ENCODE measurements around the gene PRKACB.

Gene PRKACB

DNA sequence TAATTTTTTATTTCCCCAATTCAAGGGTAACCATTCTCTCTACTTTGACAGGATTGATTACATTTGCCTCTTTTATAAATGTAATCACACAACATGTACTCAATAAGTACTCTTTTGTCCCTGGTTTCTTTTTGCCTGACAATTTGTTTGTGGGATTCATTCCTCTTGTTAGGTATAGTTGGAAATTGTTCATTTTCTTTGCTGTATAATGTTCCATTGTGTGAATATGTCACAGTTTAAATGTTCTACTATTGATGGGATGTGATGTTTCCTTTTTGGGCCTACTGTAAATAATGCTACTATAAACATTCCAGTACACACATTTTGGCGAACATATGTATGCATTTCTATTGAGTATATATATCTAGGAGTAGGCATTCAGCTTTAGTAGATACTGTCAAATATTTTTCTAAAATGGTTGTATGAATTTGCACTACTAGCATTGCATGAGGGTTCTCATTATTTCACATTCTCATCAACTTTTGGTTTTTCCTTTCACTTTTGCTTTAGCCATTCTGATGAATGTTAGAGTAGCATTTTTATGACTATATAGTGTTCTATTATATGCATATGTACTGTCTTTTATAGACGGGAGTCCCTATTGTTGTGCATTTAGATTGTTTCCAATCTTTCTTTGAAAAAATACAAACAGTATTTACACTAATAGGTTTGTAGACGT lies 35.0 kb upstream of the PRKACB start:
- TF ChIP-seq, protein P1, sequence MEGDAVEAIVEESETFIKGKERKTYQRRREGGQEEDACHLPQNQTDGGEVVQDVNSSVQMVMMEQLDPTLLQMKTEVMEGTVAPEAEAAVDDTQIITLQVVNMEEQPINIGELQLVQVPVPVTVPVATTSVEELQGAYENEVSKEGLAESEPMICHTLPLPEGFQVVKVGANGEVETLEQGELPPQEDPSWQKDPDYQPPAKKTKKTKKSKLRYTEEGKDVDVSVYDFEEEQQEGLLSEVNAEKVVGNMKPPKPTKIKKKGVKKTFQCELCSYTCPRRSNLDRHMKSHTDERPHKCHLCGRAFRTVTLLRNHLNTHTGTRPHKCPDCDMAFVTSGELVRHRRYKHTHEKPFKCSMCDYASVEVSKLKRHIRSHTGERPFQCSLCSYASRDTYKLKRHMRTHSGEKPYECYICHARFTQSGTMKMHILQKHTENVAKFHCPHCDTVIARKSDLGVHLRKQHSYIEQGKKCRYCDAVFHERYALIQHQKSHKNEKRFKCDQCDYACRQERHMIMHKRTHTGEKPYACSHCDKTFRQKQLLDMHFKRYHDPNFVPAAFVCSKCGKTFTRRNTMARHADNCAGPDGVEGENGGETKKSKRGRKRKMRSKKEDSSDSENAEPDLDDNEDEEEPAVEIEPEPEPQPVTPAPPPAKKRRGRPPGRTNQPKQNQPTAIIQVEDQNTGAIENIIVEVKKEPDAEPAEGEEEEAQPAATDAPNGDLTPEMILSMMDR (IDR thresholded peaks at IDR 0.05; ENCODE audit: extremely low read depth, missing control alignments): no peak
- no peak for DNase-seq (ENCODE audit: low spot score)

DNA sequence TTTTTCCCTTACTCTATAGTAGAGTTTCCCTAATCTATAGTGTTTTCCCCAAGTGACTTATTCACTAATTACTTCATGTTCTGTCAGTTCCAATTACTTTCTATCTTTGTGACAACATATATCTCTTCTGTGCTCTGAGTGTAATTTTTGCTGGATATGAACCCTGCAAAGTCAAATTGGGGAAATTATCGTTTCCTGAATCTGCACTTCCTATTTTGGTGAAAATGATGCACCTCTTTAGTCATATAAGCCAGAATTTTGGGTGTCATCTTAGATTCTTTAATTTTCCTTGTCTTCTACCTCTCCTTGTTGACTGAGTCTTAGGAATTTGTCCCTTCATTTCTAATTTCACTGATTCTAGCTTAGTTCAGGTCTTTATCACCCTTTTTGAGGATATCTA lies 33.4 kb upstream of the PRKACB start:
- TF ChIP-seq, protein P1 (IDR thresholded peaks at IDR 0.05; ENCODE audit: extremely low read depth, missing control alignments): no peak
- DNase-seq (ENCODE audit: low spot score): no peak

DNA sequence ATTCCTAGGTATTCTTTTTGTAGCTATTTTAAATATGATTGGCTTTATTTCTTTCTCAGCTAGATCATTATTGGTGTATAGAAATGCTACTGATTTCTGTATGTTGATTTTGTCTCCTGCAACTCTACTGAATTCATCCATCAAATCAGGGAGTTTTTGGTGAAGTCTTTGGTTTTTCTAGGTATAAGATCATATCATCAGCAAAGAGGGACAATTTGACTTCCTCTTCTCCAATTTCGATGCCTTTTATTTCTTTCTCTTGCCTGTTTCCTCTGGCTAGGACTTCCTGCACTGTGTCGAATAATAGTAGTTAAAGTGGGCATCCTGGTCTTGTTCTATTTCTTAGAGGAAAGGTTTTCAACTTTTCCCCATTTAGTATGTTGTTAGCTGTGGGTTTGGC lies 27.5 kb upstream of the PRKACB start:
- no peak for DNase-seq (ENCODE audit: low spot score)
- TF ChIP-seq, protein P1 (IDR thresholded peaks at IDR 0.05; ENCODE audit: extremely low read depth, missing control alignments): no peak

DNA sequence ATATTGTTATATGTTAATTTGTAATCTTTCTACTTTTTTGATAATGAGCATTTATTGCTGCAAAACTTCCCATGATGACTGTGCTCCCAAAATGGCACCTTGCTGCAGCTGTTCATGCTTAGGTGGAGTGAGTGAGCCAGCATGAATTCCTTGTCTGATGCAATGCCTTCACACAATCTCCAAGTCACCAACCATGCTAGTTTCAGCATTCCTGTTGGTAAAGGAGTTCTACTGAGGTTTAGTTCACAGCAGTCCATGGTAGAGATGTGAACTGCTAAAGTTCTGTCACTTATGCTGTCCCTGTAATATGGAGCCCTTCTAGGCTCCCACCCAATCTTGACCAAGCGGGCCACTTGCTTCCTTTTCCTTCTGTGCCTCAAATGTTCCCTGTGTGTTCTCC lies 26.2 kb upstream of the PRKACB start:
- DNase-seq (ENCODE audit: low spot score): no peak
- TF ChIP-seq, protein P1 (IDR thresholded peaks at IDR 0.05; ENCODE audit: extremely low read depth, missing control alignments): no peak

DNA sequence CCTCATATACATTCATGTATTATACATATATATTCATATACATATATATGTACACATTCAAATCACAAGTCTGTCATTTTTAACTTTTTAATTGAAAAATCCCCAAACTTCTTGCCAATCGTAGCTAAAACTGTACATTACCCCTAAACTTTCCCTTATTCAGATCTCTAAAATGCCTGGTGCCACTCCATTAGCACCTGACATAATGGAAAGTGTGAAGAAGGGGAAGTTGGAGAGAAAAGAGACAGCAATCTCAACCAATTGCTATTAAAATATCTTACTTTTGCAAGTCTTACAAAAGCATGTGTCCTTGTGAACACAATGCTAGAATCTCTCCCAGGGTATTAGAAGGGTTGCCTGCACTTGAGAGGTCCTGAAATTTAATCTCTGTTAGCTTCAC lies 22.7 kb upstream of the PRKACB start:
- TF ChIP-seq, protein P1 (IDR thresholded peaks at IDR 0.05; ENCODE audit: extremely low read depth, missing control alignments): no peak
- no peak for DNase-seq (ENCODE audit: low spot score)

DNA sequence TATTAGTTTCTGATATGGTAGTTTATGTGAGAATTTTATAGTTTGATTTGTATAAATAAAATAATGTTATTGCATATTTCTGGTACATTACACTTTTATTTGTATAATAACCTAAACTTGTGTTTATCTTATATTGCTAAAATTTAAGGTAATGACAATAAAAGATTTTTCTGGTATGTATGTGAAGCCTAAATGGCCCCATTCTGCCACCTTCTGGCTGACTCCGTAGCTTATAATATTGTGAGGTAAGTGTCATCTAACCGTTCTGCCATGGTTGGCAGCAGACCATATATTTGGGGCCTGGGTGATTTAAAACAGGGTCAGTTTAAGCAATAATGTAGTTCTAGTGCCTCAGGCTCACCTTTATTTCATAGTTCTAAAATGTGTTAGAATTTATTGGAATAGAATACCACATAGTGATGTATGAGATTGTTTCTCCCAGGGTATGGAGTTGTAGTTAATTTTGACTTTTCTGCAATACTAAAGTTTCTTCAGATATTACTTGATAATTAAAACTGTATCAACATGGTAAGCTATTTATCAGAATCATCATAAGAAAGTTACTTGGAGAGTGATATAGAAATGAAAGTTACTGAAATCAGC lies 21.2 kb upstream of the PRKACB start:
- peak; percentile 24 for DNase-seq (ENCODE audit: low spot score)
- TF ChIP-seq, protein P1 (IDR thresholded peaks at IDR 0.05; ENCODE audit: extremely low read depth, missing control alignments): peak; percentile 46

DNA sequence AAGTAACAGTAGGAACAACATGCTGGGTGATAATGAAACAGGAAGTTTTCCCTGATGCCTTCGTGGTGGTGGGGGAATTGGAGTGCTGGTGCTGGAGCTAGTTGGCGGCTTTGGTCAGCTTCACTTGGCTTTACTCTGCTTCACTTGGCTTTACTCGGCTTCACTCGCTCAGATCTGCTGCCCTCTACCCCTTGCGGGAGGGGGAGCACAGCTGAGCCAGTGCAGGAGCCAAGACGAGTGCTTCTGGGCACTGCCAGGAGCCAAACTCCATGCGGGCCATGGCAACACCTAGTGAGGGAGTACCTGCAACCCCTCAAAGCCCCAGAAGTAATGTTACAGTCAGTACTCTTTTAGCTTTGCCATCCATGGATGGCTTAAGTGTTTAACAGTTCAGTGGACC lies 10.6 kb upstream of the PRKACB start:
- DNase-seq (ENCODE audit: low spot score): no peak
- TF ChIP-seq, protein P1 (IDR thresholded peaks at IDR 0.05; ENCODE audit: extremely low read depth, missing control alignments): no peak
